IMR-90 (cell line): ENCODE data around the gene PLD1. TPM values are rescaled to one million over a fixed set of nuclear protein-coding genes. Genes with fewer than 3 reads are reported as not detected.

Source experiments
- ATAC-seq: fragments of 200-7000 bp; cut with Tn5 transposase; 2 replicates; pipeline ENCODE4 v1.9.1; 2020; ENCODE audit warnings: low read depth, mild to moderate bottlenecking, moderate library complexity
- BruUV-seq: library from RNA; stranded (reverse); fragments of 400-500 nt; replicated peaks from 2 replicates; lab custom pipeline; 2021; lab: Mats Ljungman, UMichigan
- CTCF ChIA-PET: fragments of 300-600 bp; formaldehyde crosslinking; extraction: SDS; loops from one replicate; lab custom pipeline; 2021; ENCODE audit warnings: antibody characterized with exemption; lab: Yijun Ruan, JAX
- POLR2A ChIA-PET: fragments of 300-600 bp; sonication (Branson Sonifier 250); formaldehyde crosslinking; loops from one replicate; lab custom pipeline; 2022; ENCODE audit warnings: antibody characterized with exemption; ENCODE audit not compliant: unreplicated experiment; lab: Charles Lee
- DNase-seq: peaks from one replicate; pipeline ENCODE4 v3.0.0; 2013
- H2AFZ ChIP-seq: replicated peaks from 2 replicates; pipeline ENCODE3; 2013; ENCODE audit warnings: low read length, mild to moderate bottlenecking; ENCODE audit not compliant: poor library complexity
- H2AK5ac ChIP-seq: 2 replicates; pipeline ENCODE4 v1.6.1; 2013; ENCODE audit warnings: low read depth, low read length, inconsistent platforms
- H2AK9ac ChIP-seq: replicated peaks from 2 replicates; pipeline ENCODE3; 2013; ENCODE audit warnings: mild to moderate bottlenecking, low read depth, low read length, moderate library complexity; ENCODE audit not compliant: poor library complexity
- H2BK120ac ChIP-seq: 2 replicates; pipeline ENCODE4 v1.6.1; 2013; ENCODE audit warnings: low read depth, low read length, inconsistent platforms
- H2BK15ac ChIP-seq: 3 replicates; pipeline ENCODE4 v1.6.1; 2013; ENCODE audit warnings: low read depth, low read length, inconsistent platforms
- H2BK20ac ChIP-seq: 2 replicates; pipeline ENCODE4 v1.6.1; 2013; ENCODE audit warnings: low read depth, mild to moderate bottlenecking, inconsistent platforms, low read length, moderate library complexity
- H2BK5ac ChIP-seq: 2 replicates; pipeline ENCODE4 v1.6.1; 2013; ENCODE audit warnings: mild to moderate bottlenecking, low read depth, low read length, inconsistent platforms; ENCODE audit not compliant: poor library complexity, severe bottlenecking
- H3K14ac ChIP-seq: replicated peaks from 2 replicates; pipeline ENCODE4 v1.6.1; 2013; ENCODE audit warnings: low read depth, low read length, inconsistent platforms
- H3K18ac ChIP-seq: 2 replicates; pipeline ENCODE4 v1.6.1; 2013; ENCODE audit warnings: low read depth, low read length, control low read depth
- H3K23ac ChIP-seq: 2 replicates; pipeline ENCODE4 v1.6.1; 2013; ENCODE audit warnings: low read depth, low read length, inconsistent platforms
- H3K27ac ChIP-seq: 2 replicates; pipeline ENCODE4 v1.5.1; 2013; ENCODE audit warnings: mild to moderate bottlenecking, control low read depth, low read length; ENCODE audit not compliant: insufficient read depth
- H3K27me3 ChIP-seq: 2 replicates; pipeline ENCODE4 v1.6.1; 2013; ENCODE audit warnings: low read length; ENCODE audit not compliant: control insufficient read depth, insufficient read depth
- H3K36me3 ChIP-seq: 2 replicates; pipeline ENCODE4 v1.6.1; 2013; ENCODE audit warnings: low read length, mixed read lengths; ENCODE audit not compliant: control insufficient read depth, insufficient read depth
- H3K4ac ChIP-seq: 2 replicates; pipeline ENCODE4 v1.6.1; 2013; ENCODE audit warnings: low read depth, low read length, inconsistent platforms
- H3K4me1 ChIP-seq: 2 replicates; pipeline ENCODE4 v1.6.1; 2013; ENCODE audit warnings: low read length, mixed read lengths; ENCODE audit not compliant: control insufficient read depth, insufficient read depth
- H3K4me2 ChIP-seq: 2 replicates; pipeline ENCODE4 v1.6.1; 2013; ENCODE audit warnings: low read depth, mild to moderate bottlenecking, control low read depth, low read length, moderate library complexity
- H3K4me3 ChIP-seq: 2 replicates; pipeline ENCODE4 v1.5.1; 2013; ENCODE audit warnings: low read depth, mild to moderate bottlenecking, control low read depth, low read length, moderate library complexity; ENCODE audit not compliant: insufficient read depth
- H3K56ac ChIP-seq: 2 replicates; pipeline ENCODE4 v1.6.1; 2013; ENCODE audit warnings: low read length, inconsistent platforms; ENCODE audit not compliant: insufficient read depth; ENCODE audit errors: extremely low read depth
- H3K79me1 ChIP-seq, 2 experiments: 2 replicates each; pipeline ENCODE4 v1.6.1; 2013; ENCODE audit warnings: low read length in 2 of 2, inconsistent platforms in 1 of 2, low read depth in 1 of 2
- H3K9ac ChIP-seq: 2 replicates; pipeline ENCODE4 v1.6.1; 2013; ENCODE audit warnings: low read depth, low read length, control low read depth
- H3K9me1 ChIP-seq: 2 replicates; pipeline ENCODE4 v1.6.1; 2013; ENCODE audit warnings: low read length, inconsistent platforms; ENCODE audit not compliant: insufficient read depth
- H3K9me3 ChIP-seq: 2 replicates; pipeline ENCODE4 v1.6.1; 2013; ENCODE audit warnings: low read length; ENCODE audit not compliant: control insufficient read depth, insufficient read depth
- H4K20me1 ChIP-seq: 2 replicates; pipeline ENCODE4 v1.6.1; 2013; ENCODE audit warnings: low read length, inconsistent platforms; ENCODE audit not compliant: insufficient read depth
- H4K5ac ChIP-seq: 2 replicates; pipeline ENCODE4 v1.6.1; 2013; ENCODE audit warnings: mild to moderate bottlenecking, low read depth, low read length, control low read depth
- H4K8ac ChIP-seq, 2 experiments: 2 replicates each; pipeline ENCODE4 v1.6.1; 2013; ENCODE audit warnings: low read depth in 2 of 2, low read length in 2 of 2, control low read depth in 1 of 2, inconsistent platforms in 1 of 2
- H4K91ac ChIP-seq: 2 replicates; pipeline ENCODE4 v1.6.1; 2013; ENCODE audit warnings: low read depth, low read length, inconsistent platforms; ENCODE audit not compliant: insufficient read depth
- BHLHE40 ChIP-seq: fragments of 150-350 bp; IDR thresholded peaks from 2 replicates; pipeline ENCODE4 v1.6.1; 2016; ENCODE audit warnings: mild to moderate bottlenecking, low read depth, low read length
- CEBPB ChIP-seq: IDR thresholded peaks from 2 replicates; pipeline ENCODE4 v1.6.1; 2012; ENCODE audit warnings: low read depth, low read length, improper control_type of control experiment
- CHD1 ChIP-seq: IDR thresholded peaks from 2 replicates; pipeline ENCODE4 v1.6.1; 2012; ENCODE audit warnings: low read depth, low read length, improper control_type of control experiment
- CTCF ChIP-seq: conservative IDR thresholded peaks from 2 replicates; pipeline ENCODE4 v1.5.1; 2012; ENCODE audit warnings: mild to moderate bottlenecking, low read depth, low read length, improper control_type of control experiment
- ELK1 ChIP-seq: fragments of 150-350 bp; IDR thresholded peaks from 2 replicates; pipeline ENCODE4 v1.6.1; 2016; ENCODE audit warnings: low read depth, mild to moderate bottlenecking, low read length, moderate library complexity, borderline replicate concordance
- FOS ChIP-seq: fragments of 150-350 bp; IDR thresholded peaks from 2 replicates; pipeline ENCODE4 v1.6.1; 2016; ENCODE audit warnings: low read depth, low read length
- MAFK ChIP-seq: IDR thresholded peaks from 2 replicates; pipeline ENCODE4 v1.6.1; 2012; ENCODE audit warnings: low read depth, low read length, improper control_type of control experiment
- MAZ ChIP-seq: IDR thresholded peaks from 2 replicates; pipeline ENCODE4 v1.6.1; 2012; ENCODE audit warnings: low read depth, mild to moderate bottlenecking, low read length, improper control_type of control experiment, moderate library complexity, borderline replicate concordance
- MXI1 ChIP-seq: IDR thresholded peaks from 2 replicates; pipeline ENCODE4 v1.6.1; 2012; ENCODE audit warnings: low read depth, mild to moderate bottlenecking, low read length, moderate library complexity, borderline replicate concordance
- NFE2L2 ChIP-seq: fragments of 150-350 bp; IDR thresholded peaks from 2 replicates; pipeline ENCODE4 v1.6.1; 2016; ENCODE audit warnings: low read depth, mild to moderate bottlenecking, low read length
- POLR2A ChIP-seq: IDR thresholded peaks from 2 replicates; pipeline ENCODE4 v1.6.1; 2012; ENCODE audit warnings: mild to moderate bottlenecking, low read depth, low read length
- RAD21 ChIP-seq: IDR thresholded peaks from 2 replicates; pipeline ENCODE4 v1.6.1; 2012; ENCODE audit warnings: low read length, improper control_type of control experiment
- RCOR1 ChIP-seq: IDR thresholded peaks from 2 replicates; pipeline ENCODE4 v1.6.1; 2012; ENCODE audit warnings: mild to moderate bottlenecking, low read length, improper control_type of control experiment; ENCODE audit not compliant: insufficient replicate concordance
- RFX5 ChIP-seq: IDR thresholded peaks from 2 replicates; pipeline ENCODE4 v1.8.0; 2012; ENCODE audit warnings: low read depth, mild to moderate bottlenecking, low read length, moderate library complexity
- SMC3 ChIP-seq: fragments of 150-350 bp; IDR thresholded peaks from 2 replicates; pipeline ENCODE4 v1.6.1; 2016; ENCODE audit warnings: low read depth, mild to moderate bottlenecking, antibody characterized with exemption, low read length, moderate library complexity
- USF2 ChIP-seq: fragments of 150-350 bp; IDR thresholded peaks from 2 replicates; pipeline ENCODE4 v1.6.1; 2017; ENCODE audit warnings: mild to moderate bottlenecking, antibody characterized with exemption, low read length, low read depth
- WGBS, 2 experiments: methylation state at CpG; one replicate each; pipeline versions ENCODE4 v1.1.5 to v1.1.7; 2013; ENCODE audit warnings: missing lambda C conversion rate in 2 of 2; ENCODE audit not compliant: insufficient read length in 1 of 2; ENCODE audit errors: extremely low coverage in 2 of 2; 5-methylcytosine and 5-hydroxymethylcytosine counted together
- dilution Hi-C: fragments of 300-500 bp; cut with HindIII; formaldehyde crosslinking; loops from one replicate; pipeline ENCODE4 v1.14.3; 2018; ENCODE audit warnings: low sequenced_read_pairs; ENCODE audit not compliant: unreplicated experiment
- in situ Hi-C: fragments of 300-500 bp; cut with MboI; formaldehyde crosslinking; loops from 3 replicates; pipeline ENCODE4 v1.14.3; 2019; ENCODE audit warnings: low sequenced_read_pairs, inconsistent platforms, mixed read lengths
- intact Hi-C: fragments of 100-400 bp; cut with micrococcal nuclease; formaldehyde crosslinking; loops from 2 replicates; pipeline ENCODE4 v1.10.0; 2022
- polyA plus RNA-seq, 3 experiments: library from polyadenylated mRNA; depleted of rRNA; stranded (reverse); fragments of >200 nt; gene quantifications; 2 replicates each; pipeline ENCODE4 v1.2.3, GENCODE V29; 2012; ENCODE audit warnings: low replicate concordance in 1 of 3
- total RNA-seq: library from RNA; depleted of rRNA; stranded (reverse); fragments of >200 nt; gene quantifications from 2 replicates; pipeline ENCODE4 v1.2.3, GENCODE V29; 2012

Gene PLD1
- total and polyA plus RNA-seq, 2 of the 4 experiments (the other 2 are of a cell fraction), result 3.3 to 9.7 TPM

GRCh38 chr3:171661484-171661883, 148.8 kb downstream of the PLD1 start:
- H2BK15ac ChIP-seq, result no peak overlapping the region
- BruUV-seq, result no TSS peak
- no peak overlapping the region for H3K23ac ChIP-seq
- no peak overlapping the region for H4K91ac ChIP-seq
- H2BK5ac ChIP-seq, result no peak overlapping the region
- ChIA-PET CTCF (no interaction called here), POLR2A (no interaction called here)
- no peaks in the 10 kb centered on the region for H3K27me3 ChIP-seq
- no peak overlapping the region for H4K8ac ChIP-seq
- H2AFZ ChIP-seq, result no peak overlapping the region
- no peaks in the 10 kb centered on the region for H3K9me1 ChIP-seq
- WGBS, 2 experiments, result 100% methylated on average over 2 of the region's 3 CpGs; no CpG with 5 or more reads in 1 of the 2 experiments
- no peak overlapping the region for H3K4me2 ChIP-seq
- H3K79me1 ChIP-seq, result no peaks in the 10 kb centered on the region
- no peaks in the 10 kb centered on the region for H4K20me1 ChIP-seq
- intact Hi-C loops, result no loop called here
- no peak overlapping the region for H3K4me3 ChIP-seq
- DNase-seq (no peak), ATAC-seq (no peak)
- in situ Hi-C loops, result no loop called here
- TF ChIP-seq SMC3 (no peak), MAFK (no peak), CHD1 (no peak), BHLHE40 (no peak), CTCF (no peak), ELK1 (no peak), POLR2A (no peak), RFX5 (no peak), CEBPB (no peak), RAD21 (no peak), USF2 (no peak), NFE2L2 (no peak), MAZ (no peak), MXI1 (no peak), RCOR1 (no peak), FOS (no peak)
- H2AK5ac ChIP-seq, result no peak overlapping the region
- no peak overlapping the region for H3K56ac ChIP-seq
- no peak overlapping the region for H3K4ac ChIP-seq
- H3K36me3 ChIP-seq, result peaks cover 13% of the 10 kb centered on the region
- no peak overlapping the region for H3K9ac ChIP-seq
- H3K9me3 ChIP-seq, result no peaks in the 10 kb centered on the region
- no peaks in the 10 kb centered on the region for H3K4me1 ChIP-seq
- dilution Hi-C loops, result no loop called here
- H2AK9ac ChIP-seq, result no peak overlapping the region
- H3K14ac ChIP-seq, result no peak overlapping the region
- no peak overlapping the region for H4K5ac ChIP-seq
- no peak overlapping the region for H2BK20ac ChIP-seq
- no peak overlapping the region for H3K27ac ChIP-seq
- H2BK120ac ChIP-seq, result no peak overlapping the region
- no peak overlapping the region for H3K18ac ChIP-seq
